ENCODE results near the gene REPIN1.
A peak's percentile ranks its signal among the peaks of the same experiment; 100 is the strongest.

The REPIN1 gene

DNA sequence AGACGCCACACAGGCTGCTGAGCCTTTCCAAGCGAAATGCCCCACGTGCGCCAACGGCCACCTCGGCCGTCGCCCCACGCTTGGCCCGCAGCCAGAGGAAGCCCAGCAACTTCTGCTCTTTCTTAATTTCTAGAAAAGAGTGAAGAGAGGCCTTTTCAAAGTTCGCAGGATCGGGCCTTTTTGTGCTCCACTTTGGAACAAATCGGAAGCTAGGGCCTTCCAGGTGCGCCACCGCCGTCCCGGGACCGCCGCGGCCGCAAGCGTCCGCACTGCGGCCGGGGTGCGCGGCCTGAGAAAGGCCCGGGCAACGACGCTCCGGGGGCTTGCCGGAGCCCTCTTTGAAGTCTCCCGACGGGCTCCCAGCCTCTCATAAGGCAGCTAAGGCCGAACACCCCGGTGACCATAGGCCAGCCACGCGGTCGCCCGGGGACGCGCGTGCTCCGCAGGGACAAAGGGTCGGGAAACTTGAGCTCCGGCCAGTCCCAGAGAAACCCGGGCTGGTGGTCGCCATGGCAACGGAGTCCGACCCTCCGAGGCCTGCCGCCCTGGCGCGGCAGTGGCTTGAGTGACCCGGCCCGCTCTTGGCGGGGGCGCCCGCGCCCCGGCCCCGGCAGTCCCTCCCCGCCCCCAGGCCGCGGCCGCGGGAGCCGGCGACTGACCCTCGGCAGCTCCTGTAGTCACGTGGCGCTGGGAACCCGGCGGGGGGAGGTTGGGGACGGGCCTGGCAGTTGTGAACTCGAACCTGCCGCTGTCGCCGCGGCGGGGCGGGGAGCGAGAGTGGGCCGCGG lies at the start of gene REPIN1:
TSS of gene REPIN1 (plus strand) at position 727 of the 788 bp plus-strand sequence. CDS start 890 bp downstream, outside the sequence.
- TF ChIP-seq ZFX (IDR thresholded peaks at IDR 0.05; ENCODE audit: borderline replicate concordance) = peak; percentile 20; the same call in 1 of the 2 replicates
- TF ChIP-seq, protein P1, sequence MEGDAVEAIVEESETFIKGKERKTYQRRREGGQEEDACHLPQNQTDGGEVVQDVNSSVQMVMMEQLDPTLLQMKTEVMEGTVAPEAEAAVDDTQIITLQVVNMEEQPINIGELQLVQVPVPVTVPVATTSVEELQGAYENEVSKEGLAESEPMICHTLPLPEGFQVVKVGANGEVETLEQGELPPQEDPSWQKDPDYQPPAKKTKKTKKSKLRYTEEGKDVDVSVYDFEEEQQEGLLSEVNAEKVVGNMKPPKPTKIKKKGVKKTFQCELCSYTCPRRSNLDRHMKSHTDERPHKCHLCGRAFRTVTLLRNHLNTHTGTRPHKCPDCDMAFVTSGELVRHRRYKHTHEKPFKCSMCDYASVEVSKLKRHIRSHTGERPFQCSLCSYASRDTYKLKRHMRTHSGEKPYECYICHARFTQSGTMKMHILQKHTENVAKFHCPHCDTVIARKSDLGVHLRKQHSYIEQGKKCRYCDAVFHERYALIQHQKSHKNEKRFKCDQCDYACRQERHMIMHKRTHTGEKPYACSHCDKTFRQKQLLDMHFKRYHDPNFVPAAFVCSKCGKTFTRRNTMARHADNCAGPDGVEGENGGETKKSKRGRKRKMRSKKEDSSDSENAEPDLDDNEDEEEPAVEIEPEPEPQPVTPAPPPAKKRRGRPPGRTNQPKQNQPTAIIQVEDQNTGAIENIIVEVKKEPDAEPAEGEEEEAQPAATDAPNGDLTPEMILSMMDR (IDR thresholded peaks at IDR 0.05) = no peak
- peak within 1 kb of the TSS; percentile 98 for H3K27ac ChIP-seq

DNA sequence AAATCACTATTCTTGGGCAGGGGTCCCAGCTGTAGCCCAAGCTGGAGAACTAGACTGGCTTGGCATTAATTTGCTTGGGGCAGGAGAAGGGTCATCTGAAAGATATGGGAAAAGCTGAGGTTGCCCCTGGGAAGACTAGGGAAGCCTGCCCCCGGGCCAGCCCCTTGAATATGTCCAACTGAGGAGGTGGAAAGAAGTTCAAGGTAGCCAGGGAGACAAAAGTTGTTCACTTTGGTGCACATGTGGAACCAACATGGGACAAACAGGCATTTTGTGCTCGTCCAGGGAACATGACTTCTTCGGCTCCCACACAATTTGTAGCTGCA lies 46.9 kb upstream of the REPIN1 start:
- peak overlapping the region; percentile 91 for H3K27ac ChIP-seq
- TF ChIP-seq, protein P1 (IDR thresholded peaks at IDR 0.05) = no peak
- no peak for TF ChIP-seq ZFX (IDR thresholded peaks at IDR 0.05; ENCODE audit: borderline replicate concordance)

DNA sequence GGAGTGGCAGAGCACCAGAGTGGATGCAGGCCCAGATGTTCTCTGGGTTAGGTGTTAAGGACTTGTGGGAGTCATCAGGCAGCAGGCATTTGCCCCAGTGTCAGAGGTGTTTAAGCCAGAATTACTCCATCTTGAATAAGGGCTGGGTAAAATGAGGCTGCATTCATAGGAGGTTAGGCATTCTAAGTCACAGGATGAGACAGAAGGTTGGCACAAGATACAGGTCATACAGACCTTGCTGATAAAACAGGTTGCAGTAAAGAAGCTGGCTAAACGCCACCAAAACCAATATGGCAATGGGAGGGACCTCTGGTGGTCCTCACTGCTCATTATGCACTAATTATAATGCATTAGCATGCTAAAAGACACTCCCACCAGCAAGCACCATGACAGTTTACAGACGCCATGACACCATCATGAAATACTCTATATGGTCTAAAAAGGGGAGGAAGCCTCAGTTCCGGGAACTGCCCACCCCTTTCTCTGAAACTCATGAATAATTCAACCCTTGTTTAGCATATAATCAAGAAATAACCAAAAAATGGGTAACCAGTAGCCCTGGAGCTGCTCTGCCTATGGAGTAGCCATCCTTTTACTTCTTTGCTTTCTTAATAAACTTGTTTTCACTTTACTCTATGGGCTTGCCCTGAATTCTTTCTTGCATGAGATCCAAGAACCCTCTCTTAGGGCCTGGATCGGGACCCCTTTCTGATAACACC lies 46.3 kb upstream of the REPIN1 start:
- TF ChIP-seq, protein P1 (IDR thresholded peaks at IDR 0.05) = no peak
- TF ChIP-seq ZFX (IDR thresholded peaks at IDR 0.05; ENCODE audit: borderline replicate concordance) = no peak
- H3K27ac ChIP-seq = peak overlapping the region; percentile 91

DNA sequence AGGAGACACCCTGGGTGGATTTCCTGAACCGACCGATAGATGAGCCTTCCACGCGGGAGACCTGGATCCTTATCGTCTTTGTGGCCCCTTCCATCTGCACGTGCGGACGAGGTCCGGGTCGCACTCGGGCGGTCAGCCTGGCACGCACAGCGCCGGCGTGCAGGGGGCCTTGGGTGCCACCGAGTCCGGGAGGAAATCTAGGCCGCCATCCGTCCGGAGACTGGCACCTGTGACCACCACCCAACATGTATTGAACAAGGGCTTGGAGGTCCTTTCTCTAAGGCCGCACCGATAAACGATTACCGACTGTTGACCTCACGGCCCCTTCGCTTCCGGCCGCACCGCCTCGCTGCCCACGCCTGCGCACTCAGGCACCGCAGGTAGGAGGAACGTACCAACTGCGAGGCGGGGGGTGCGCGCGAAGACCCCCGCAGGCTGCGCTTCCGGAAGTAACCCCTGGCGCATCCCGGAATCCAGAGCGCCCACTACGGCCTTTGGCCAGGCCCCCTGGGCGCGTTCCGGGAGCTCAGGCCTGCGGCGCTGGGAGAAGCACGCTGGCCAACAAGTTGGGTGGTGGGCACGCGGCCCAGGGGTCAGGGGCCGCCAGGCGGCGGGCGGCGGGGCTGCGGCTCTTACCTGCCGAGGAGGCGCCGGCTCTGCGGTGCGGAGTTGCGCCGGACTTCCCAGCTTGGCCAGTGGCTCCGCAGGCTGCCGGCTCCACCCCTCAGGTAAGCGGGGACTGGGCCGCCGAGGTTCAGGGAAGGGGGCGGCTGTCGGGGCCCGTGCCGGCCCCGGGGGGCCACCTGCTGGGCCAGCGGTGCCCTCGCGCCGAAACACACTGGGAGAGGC lies 45.6 kb upstream of the REPIN1 start, which contains the start of the genes ACTR3C and LRRC61:
TSS of gene ACTR3C (minus strand) at position 713 of the 849 bp plus-strand sequence. CDS start 28,249 bp downstream, outside the sequence.
TSS of gene LRRC61 (plus strand) at position 523 of the 849 bp plus-strand sequence. CDS start 13,507 bp downstream, outside the sequence.
- TF ChIP-seq ZFX (IDR thresholded peaks at IDR 0.05; ENCODE audit: borderline replicate concordance) = no peak
- TF ChIP-seq, protein P1 (IDR thresholded peaks at IDR 0.05) = peak; percentile 48
- peak within 1 kb of the TSS; percentile 91 for H3K27ac ChIP-seq

DNA sequence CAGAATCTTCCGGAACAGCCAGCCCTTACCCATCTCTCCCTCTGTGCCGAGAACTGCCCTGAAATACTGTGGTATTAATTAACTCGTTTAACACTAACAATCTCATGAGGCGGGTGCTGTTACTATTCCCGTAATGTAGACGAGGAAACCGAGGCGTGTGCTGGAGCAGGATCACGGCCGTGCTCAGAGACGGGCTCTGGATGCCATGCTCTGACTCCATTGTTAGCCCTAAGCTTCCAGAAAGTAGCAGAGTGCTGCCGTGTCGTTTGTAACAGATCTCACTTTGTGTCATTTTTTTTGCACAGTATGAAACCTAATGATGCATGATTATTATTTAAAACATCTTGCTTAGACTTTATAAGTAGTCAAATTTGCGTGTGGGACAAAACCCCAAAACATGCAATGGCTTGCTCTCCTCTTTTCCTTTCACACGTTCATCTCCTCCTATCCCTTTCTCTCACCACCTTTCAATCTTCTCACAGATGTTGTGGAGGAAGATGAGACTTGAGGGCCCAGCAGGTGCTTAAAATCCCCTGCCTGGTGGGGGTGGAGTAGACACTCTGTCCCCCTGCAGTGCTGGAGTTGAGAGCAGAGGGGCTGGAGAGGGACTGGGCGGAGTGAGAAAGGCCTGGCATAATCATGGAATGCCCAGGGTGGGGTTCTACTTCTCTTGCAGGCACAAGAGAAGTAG lies 44.8 kb upstream of the REPIN1 start:
- TF ChIP-seq, protein P1 (IDR thresholded peaks at IDR 0.05) = 0 out of 2 replicates have a peak, but pooled peaks have one; percentile 7
- TF ChIP-seq ZFX (IDR thresholded peaks at IDR 0.05; ENCODE audit: borderline replicate concordance) = no peak
- H3K27ac ChIP-seq = peak overlapping the region; percentile 91

DNA sequence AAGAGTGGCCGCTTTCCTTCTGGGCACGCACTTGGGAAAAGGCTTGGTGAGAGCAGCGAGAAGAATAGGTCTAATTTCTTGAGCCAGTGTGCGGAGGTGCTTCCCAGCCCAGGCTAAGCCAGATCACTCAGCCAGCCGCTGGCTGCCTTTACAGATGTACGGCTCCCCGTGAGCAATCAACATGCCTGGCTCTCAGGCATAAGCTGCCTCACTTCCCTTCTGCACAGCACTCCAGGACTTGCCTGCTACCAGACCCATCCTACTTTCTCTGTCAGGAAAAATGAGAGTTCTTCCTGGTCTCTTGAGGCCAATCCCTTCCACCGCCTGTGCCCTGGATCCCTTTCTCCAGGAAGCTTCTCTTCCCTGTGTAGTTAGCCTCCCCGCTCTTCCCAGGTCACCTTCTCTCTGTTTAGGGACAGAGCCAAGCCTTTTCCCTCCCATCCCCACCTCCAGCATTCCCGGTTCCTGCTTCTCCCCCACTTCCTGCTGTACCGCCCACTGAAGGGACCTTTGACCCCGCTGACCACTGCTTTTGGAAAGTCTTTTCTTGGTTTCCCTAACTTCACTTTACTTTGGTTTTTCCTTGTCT lies 44.2 kb upstream of the REPIN1 start:
- peak overlapping the region; percentile 91 for H3K27ac ChIP-seq
- TF ChIP-seq, protein P1 (IDR thresholded peaks at IDR 0.05) = no peak
- no peak for TF ChIP-seq ZFX (IDR thresholded peaks at IDR 0.05; ENCODE audit: borderline replicate concordance)

Data from 22Rv1 (cell line).